Left cardiac atrium (tissue), 4 donors: ENCODE data around the gene REG4. TPM values are rescaled to one million over a fixed set of nuclear protein-coding genes. Genes with fewer than 3 reads are reported as not detected.
"Not testable (repeated sequence)": the region's sequence is repeated elsewhere in the genome, so short reads cannot be mapped to it uniquely, and the experiment has no call there.

Experiments used
- ATAC-seq, 2 donors: fragments of 200-7000 bp; cut with Tn5 transposase; one replicate each; pipeline ENCODE4 v1.9.1; 2020; ENCODE audit warnings: mild to moderate bottlenecking in 2 of 2, moderate library complexity in 2 of 2
- DNase-seq: peaks from one replicate; pipeline ENCODE4 v3.0.0-alpha.2; 2020
- intact Hi-C, 2 donors: fragments of 100-400 bp; cut with DNase I; formaldehyde crosslinking; loops; one replicate each; pipeline versions ENCODE4 v1.14.1 to v1.15.1; 2022 to 2023
- long read RNA-seq: library from polyadenylated mRNA; unstranded; transcript quantifications from one replicate; pipeline ENCODE4 v2.0.0, GENCODE V29; 2021
- total RNA-seq, 2 donors: library from RNA; stranded (reverse); fragmentation: NEBNext Ultra II Directional; extraction: Animal tissue kit (Norgen Biotek cat#: 25700); gene quantifications; one replicate each; pipeline ENCODE4 v1.2.1, GENCODE V29; 2021
- donor health status: DM: no; HTN: yes; CAD: no.
- donor health status: DM: no; HTN: yes; CAD: no; lungs with severe emphysema.
- donor health status: DM: yes; HTN: yes; CAD: no.
- donor health status: Dilated cardiomyopathy.

Gene REG4
- not detected for total RNA-seq
- long read RNA-seq, result 0 reads

- ATAC-seq (no peak), DNase-seq (no peak)
- intact Hi-C loops, result no loop called here
Measured at GRCh38 chr1:119811387-119811786, at the start of gene REG4. REG4 (minus strand) TSS chr1:119811460; CDS start chr1:119808769, 2,691 bp downstream.

- ATAC-seq (peak in 1 of 2 donors; percentile 67), DNase-seq (no peak)
- intact Hi-C loops, result no loop called here
Measured at GRCh38 chr1:119859647-119860046, 48.4 kb upstream of the REG4 start.

- intact Hi-C loops, ATAC-seq, DNase-seq: not testable (repeated sequence)
Measured at GRCh38 chr1:119858556-119859214, 47.4 kb upstream of the REG4 start.

DNA sequence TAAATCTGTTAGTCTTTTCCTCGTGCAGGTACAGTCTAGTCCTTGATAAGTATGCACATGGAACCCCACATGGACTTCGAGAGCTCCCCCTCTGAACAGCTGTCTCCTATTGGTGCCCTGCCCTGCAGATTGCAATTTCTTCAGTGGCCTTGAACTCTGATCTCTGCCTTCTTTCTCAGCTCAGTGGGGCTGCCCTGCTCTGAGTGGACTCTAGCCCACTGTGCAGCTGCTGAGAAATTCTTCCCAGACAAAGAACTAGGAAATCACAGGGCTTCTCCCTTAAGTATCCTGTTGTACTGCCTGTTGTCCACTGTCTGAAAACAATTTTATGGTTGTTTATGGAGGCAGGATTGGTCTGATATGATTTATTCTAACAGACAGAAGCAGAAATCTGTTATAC lies 46.9 kb upstream of the REG4 start:
- no peak for ATAC-seq
- intact Hi-C loops, result no loop called here
- DNase-seq, result no peak

DNA sequence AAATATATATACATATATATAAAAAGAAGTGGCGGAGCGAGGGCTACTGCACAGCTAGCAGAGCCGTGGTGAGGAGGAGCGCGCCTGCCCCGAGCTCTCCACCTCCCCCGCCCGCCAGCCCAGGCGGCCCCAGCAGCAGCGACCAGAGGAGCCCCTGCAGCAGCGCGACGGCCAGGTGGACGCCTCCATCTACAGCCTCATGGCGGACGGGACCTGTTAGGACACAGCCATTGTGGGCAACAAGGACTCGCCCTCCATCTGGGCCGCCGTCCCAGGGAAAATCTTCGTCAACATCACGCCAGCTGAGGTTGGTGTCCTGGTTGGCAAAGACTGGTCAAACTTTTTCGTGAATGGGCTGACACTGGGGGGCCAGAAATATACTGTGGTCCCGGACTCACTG lies 41.9 kb upstream of the REG4 start:
- ATAC-seq, result no peak
- DNase-seq, result no peak
- intact Hi-C loops, result no loop called here

DNA sequence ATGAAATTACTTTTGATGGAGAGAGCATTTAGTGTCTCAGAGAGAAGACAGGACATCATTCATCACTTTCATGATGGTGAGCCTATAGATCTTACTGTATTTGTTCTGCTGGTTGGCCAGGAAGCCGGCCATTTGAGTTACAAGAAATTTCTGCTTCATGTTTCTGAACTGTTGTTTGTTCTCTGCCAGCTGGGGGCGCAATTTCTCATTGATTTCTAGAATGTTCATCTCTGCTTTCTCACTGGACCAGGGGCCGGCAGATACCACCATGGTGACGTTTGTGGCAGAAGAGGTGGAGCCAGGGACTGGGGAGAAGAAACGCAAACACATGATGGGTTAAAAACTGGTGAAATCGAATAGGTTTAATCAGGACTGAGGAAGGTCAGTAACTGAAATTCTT lies 32.9 kb upstream of the REG4 start:
- DNase-seq, ATAC-seq, intact Hi-C loops: not testable (repeated sequence)

GRCh38 chr1:119841306-119841705 lies 30.0 kb upstream of the REG4 start:
- ATAC-seq (no peak), DNase-seq (no peak)
- intact Hi-C loops, result no loop called here

DNA sequence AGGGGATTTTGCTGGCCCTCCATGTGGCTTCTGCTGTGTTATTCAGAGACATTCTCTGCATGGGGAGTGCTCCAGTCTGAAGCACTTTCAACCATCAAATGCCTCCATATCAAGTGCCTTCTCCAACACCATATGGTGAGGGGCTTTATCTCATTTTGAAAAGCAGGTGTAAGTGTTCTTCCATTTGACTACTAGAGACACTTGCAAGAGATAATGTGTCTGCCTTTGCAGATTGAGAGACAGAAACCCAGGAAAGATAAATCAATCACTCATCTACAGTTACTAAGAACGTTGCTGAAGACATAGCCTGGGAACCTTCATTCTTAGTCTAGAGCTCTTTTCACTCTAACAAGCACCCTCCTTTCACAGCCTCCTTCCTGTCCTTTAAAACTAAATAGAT lies 29.5 kb upstream of the REG4 start:
- intact Hi-C loops, result no loop called here
- no peak for DNase-seq
- ATAC-seq, result no peak

DNA sequence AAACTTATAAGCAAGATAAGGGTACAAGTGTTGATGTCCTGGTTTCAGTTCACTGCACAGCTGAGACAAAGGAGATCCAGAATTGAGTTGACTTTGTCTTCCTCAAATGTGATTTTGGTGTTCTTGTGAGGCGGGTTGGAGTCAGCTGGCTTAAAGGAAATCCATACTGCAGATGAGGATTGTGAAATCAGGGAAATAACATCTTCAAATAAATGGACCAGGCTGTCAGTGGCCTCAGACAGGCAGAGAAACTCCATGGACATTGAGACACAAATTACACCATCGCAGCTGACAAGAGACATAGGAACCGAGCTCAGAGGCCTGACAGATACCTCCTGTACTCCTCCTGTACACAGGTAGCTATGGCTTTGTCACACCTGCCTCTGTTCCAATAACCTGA lies 27.0 kb upstream of the REG4 start:
- ATAC-seq (no peak), DNase-seq (no peak)
- intact Hi-C loops, result no loop called here

DNA sequence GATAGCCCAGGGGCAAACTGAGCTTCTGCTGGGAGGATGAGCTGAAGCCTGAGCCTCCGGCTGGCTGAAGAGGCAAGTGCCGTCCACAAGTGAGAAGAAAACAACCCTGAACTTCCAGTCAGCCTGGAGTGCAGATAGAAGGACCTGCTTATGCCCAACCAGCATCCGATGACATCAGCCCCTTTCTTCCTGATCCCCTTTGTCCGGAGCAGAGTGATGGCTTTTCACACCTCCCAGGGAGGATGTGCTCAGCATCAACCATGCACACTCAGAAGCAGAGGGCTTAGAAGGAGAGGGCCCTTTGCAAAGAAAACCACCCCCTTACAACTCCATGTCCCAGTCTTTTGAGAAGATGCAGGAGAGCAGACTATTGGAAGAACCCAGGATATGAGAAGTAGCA lies 23.7 kb upstream of the REG4 start:
- intact Hi-C loops, result no loop called here
- DNase-seq (no peak), ATAC-seq (no peak)

DNA sequence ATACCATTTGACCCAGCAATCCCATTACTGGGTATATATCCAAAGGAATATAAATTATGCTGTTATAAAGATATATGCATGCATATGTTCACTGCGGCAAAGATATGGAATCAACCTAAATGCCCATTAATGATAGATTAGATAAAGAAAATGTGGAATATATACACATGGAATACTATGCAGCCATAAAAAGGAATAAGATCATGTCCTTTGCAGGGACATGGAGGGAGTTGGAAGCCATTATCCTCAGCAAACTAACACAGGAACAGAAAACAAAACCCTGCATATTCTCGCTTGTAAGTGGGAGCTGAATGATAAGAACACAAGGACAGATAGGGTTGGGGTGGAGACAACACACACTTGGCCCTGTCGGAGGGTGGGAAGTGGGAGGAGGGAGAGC lies 19.8 kb upstream of the REG4 start:
- DNase-seq, result no peak
- intact Hi-C loops, result no loop called here
- ATAC-seq, result no peak

GRCh38 chr1:119829625-119830024 lies 18.4 kb upstream of the REG4 start:
- no peak for ATAC-seq
- DNase-seq, result no peak
- intact Hi-C loops, result no loop called here

- DNase-seq, ATAC-seq, intact Hi-C loops: not testable (repeated sequence)
Measured at GRCh38 chr1:119829006-119829405, 17.7 kb upstream of the REG4 start.

DNA sequence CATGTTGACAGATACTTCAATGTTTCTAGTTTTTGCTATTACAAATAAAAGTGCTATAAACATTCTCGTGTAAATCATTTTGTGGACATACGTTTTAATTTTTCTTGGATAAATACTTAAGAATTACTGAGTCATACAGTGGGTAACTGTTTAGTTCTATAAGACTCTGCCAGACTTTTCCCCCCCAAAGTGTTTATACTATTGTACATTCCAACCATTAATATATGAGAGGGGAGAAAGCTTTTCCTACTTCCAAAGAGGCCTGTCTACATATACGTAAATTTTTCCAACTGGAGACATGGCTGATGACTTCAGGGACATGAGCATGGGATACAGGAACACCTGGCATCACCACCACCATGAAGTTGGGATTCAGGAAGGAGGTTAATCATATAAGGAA lies 17.0 kb upstream of the REG4 start:
- intact Hi-C loops, result no loop called here
- ATAC-seq (no peak), DNase-seq (no peak)

DNA sequence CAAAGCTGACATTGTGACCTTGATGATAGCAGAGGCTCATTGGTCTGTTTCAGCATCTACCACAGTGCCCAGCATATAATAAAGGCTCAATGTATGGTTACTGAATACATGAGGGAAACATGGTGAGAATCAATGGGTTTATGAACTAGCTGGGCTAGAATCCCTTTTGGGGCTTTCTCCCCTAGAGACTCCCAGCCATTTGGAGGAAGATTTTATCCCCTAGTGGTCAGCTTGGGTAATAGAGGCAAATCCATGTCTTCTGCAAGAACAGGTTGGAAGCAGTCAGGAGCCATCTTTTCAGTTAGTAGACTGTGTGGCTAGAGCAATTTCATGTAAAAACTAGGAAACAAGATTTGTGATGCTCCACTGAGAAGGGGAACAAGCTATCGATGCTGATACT lies 15.8 kb upstream of the REG4 start:
- intact Hi-C loops, result no loop called here
- no peak for ATAC-seq
- no peak for DNase-seq

GRCh38 chr1:119822406-119822805 lies 11.1 kb upstream of the REG4 start:
- no peak for DNase-seq
- ATAC-seq, result no peak
- intact Hi-C loops, result no loop called here

DNA sequence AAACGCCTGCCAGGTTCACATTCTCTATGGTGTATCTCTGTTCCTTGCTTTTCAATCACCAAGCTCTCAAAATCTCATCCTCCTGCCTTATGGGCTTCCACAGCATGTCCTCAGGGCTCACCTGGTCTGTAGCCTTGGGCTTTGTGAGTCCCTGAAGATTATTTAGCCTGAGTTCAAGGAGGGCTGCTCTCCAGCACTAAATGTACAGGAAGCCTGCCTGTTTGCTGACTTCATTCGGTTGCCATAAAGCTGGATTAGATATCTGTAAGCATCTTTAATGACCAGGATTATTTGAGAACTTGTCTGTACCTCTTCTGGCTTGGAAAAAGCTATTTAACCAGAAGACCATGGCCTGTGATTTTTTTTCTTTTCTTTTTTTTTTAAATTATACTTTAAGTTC lies 6.9 kb upstream of the REG4 start:
- ATAC-seq (no peak), DNase-seq (no peak)
- intact Hi-C loops, result no loop called here

- intact Hi-C loops, result no loop called here
- DNase-seq, result no peak
- no peak for ATAC-seq
Measured at GRCh38 chr1:119816407-119816806, 5.1 kb upstream of the REG4 start.

DNA sequence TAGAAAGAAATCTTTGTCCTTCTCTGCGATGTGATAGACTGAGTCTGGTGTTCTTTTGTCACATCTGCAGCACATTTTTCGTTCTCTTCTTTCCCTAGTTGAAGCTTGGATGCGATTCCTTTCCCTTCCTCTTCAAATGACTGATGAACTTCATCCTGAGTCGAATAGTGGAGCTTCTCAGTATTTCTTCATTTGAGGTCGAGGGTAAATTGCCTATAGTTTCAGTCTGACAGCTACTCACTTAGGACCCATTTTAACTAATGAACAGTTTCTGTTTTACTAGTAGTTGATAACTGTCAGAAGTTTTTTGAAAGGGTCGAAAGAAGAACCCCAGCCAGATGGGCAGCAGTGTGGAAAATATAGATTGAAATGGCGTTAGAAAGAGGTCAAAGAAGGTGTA lies 4.7 kb upstream of the REG4 start:
- ATAC-seq (no peak), DNase-seq (no peak)
- intact Hi-C loops, result no loop called here

- DNase-seq (no peak), ATAC-seq (no peak)
- intact Hi-C loops, result no loop called here
Measured at GRCh38 chr1:119815361-119815760, 4.1 kb upstream of the REG4 start.

- intact Hi-C loops, result no loop called here
- ATAC-seq (no peak), DNase-seq (no peak)
Measured at GRCh38 chr1:119814288-119814687, 3.0 kb upstream of the REG4 start.
